ENCODE results near the gene CCDC43. TPM values are rescaled to one million over a fixed set of nuclear protein-coding genes. Genes with fewer than 3 reads are reported as not detected.
"Not testable (repeated sequence)": the region's sequence is repeated elsewhere in the genome, so short reads cannot be mapped to it uniquely, and the experiment has no call there.

CCDC43 gene
- total RNA-seq, 2 donors from 2014 or later: 19.2 to 23.8 TPM

DNA sequence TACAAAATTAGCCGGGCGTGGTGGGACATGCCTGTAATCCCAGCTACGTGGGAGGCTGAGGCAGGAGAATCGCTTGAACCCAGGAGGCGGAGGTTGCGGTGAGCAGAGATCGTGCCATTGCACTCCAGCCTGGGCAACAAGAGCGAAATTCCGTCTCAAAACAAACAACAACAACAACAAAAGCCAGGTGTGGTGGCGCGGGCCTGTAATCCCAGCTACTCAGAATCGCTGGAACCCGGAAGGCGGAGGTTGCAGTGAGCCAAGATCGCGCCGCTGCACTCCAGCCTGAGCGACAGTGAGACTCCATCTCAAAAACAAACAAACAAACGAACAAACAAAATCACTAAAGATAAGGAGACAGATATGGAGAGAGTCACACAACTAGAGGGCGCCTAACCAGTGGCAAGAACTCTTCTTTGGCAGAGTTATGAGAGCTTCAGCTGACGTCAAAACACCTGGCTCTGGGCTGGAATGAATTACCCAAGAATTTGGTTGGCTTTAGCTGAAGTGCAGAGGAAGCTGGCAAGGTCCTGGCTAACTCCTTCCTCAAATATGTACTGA lies 1.2 kb upstream of the CCDC43 start:
- H3K36me3 Mint-ChIP-seq (ENCODE audit: low read depth); H3K9me3 ChIP-seq (ENCODE audit: control insufficient read depth, low read length, poor library complexity, severe bottlenecking); DNase-seq; H3K27me3 Mint-ChIP-seq; ATAC-seq: not testable (repeated sequence)
- H3K27ac Mint-ChIP-seq: peak overlapping the region; percentile 97
- peak overlapping the region; percentile 7 for H3K4me3 Mint-ChIP-seq
- peaks cover 29% of the 10 kb centered on the region for H3K4me1 Mint-ChIP-seq

DNA sequence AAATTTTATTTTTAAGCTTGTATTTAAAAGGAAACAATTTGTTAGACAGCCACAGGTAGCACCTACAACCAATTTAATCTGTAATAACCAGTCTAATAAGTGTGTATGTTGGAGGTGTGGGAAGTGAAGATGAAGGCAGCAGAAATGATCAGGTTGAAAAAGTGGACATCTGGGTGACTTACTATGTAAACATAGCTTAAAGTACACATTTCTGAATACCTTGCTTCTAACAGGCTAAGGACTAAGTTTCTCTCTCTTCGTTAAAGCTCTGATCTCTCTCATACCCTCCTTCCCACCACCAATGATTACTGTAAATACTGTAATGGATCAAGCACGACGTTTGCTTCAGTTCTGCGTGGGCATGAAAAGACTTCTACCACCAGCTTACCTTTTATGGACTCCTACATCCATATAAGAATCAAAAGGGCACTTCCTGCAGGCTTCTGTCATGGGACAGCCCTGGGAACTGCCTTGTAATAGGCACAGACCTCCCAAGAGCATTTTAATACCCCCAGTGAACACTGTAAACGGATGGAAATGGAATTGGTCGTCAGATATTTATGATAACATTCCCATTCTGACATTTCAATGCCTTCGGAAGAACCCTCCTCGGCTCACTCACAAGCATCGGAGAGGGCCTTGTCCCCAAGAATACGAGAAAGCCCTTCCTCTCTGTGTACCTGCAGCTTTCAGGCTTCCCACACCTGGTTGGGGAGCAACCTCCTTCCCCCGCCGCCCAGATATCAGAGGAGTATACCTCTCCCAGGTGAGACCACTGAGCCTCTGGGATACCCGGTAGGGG lies 700 bp downstream of the CCDC43 start:
- peak; percentile 12 for ATAC-seq
- peaks cover 34% of the 10 kb centered on the region for H3K4me1 Mint-ChIP-seq
- DNase-seq: no peak
- H3K4me3 Mint-ChIP-seq: peak overlapping the region; percentile 99
- H3K9me3 ChIP-seq (ENCODE audit: control insufficient read depth, low read length, poor library complexity, severe bottlenecking): no peaks in the 10 kb centered on the region
- peak overlapping the region; percentile 97 for H3K27ac Mint-ChIP-seq
- H3K27me3 Mint-ChIP-seq: no peaks in the 10 kb centered on the region
- H3K36me3 Mint-ChIP-seq (ENCODE audit: low read depth): peaks cover 4% of the 10 kb centered on the region

DNA sequence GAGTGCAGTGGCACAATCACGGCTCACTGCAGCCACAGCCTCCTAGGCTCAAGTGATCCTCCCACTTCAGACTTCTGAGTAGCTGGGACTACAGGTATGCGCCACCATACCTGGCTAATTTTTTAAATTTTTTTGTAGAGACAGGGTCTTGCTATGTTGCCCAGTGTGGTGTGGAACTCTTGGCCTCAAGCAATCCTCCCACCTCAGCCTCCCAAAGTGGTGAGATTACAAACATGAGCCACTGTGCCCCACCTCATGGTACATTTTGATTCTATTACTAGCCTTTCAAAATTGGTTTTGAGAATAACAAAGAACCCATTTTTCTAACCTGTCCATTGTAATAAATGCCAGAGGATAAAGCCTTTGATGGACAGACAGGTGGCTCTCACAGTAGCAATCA lies 1.4 kb downstream of the CCDC43 start:
- ATAC-seq (no peak), DNase-seq (no peak)
- H3K9me3 ChIP-seq (ENCODE audit: control insufficient read depth, low read length, poor library complexity, severe bottlenecking): no peaks in the 10 kb centered on the region
- no peak overlapping the region for H3K27ac Mint-ChIP-seq
- H3K4me1 Mint-ChIP-seq: peaks cover 37% of the 10 kb centered on the region
- no peaks in the 10 kb centered on the region for H3K27me3 Mint-ChIP-seq
- H3K36me3 Mint-ChIP-seq (ENCODE audit: low read depth): peaks cover 8% of the 10 kb centered on the region
- no peak overlapping the region for H3K4me3 Mint-ChIP-seq

DNA sequence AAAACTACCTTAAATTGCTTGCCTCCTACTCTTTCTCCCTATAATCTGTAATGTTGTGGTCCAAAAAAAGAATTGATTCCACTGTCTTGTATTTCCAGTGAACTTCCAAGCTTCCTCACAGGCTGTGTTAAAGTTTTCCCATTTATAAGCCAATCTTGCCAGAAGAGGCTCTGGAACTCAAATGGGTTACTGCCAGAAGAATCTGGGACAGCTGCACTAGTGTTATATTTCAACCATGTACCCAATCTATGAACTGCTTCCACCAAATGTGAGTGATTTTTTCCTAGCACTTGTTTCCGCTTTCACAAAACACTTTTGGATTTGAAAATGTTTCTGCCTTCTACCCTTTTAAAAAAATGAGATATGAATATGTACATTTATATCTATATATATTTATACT lies 1.8 kb downstream of the CCDC43 start:
- Mint-ChIP-seq H3K36me3 (ENCODE audit: low read depth) (peaks cover 8% of the 10 kb centered on the region), H3K4me3 (no peak overlapping the region), H3K27me3 (no peaks in the 10 kb centered on the region), H3K4me1 (peaks cover 37% of the 10 kb centered on the region), H3K27ac (no peak overlapping the region)
- DNase-seq (no peak), ATAC-seq (no peak)
- no peaks in the 10 kb centered on the region for H3K9me3 ChIP-seq (ENCODE audit: control insufficient read depth, low read length, poor library complexity, severe bottlenecking)

GRCh38 chr17:44683303-44683702 lies 6.3 kb downstream of the CCDC43 start:
- ATAC-seq: not testable (repeated sequence)
- H3K4me1 Mint-ChIP-seq: peaks cover 13% of the 10 kb centered on the region

DNA sequence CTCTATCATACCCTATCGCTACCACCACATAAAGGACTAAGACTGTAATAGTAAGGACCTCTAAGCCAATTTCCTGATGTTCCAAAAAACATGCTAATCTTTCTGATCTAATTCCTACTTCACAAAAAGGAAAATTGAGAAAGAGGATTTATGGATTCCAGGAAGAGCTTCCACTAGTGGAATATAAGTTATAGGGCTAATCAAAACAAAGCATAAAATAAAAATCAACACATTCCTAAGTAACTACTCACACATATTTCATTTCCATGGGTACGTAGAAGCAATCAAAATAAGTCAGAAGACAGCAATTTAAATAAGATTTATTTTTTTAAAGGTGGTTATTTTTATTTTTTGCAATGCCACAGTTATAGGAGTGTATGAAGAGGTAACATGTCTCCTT lies 12.4 kb downstream of the CCDC43 start:
- Mint-ChIP-seq H3K27ac (no peak overlapping the region), H3K36me3 (ENCODE audit: low read depth) (peaks cover 6% of the 10 kb centered on the region), H3K4me3 (no peak overlapping the region), H3K27me3 (no peaks in the 10 kb centered on the region), H3K4me1 (peaks cover 2% of the 10 kb centered on the region)
- no peak for DNase-seq
- H3K9me3 ChIP-seq (ENCODE audit: control insufficient read depth, low read length, poor library complexity, severe bottlenecking): no peaks in the 10 kb centered on the region
- no peak for ATAC-seq

More at GRCh38 chr17:44683303-44683702, 6.3 kb downstream of the CCDC43 start:
- not testable (repeated sequence) for H3K9me3 ChIP-seq (ENCODE audit: control insufficient read depth, low read length, poor library complexity, severe bottlenecking); DNase-seq; H3K27me3 Mint-ChIP-seq; H3K4me3 Mint-ChIP-seq; H3K27ac Mint-ChIP-seq
- peaks cover 11% of the 10 kb centered on the region for H3K36me3 Mint-ChIP-seq (ENCODE audit: low read depth)

- DNase-seq: no peak
- ATAC-seq: no peak
- H3K27ac Mint-ChIP-seq: no peak overlapping the region
- no peaks in the 10 kb centered on the region for H3K9me3 ChIP-seq (ENCODE audit: control insufficient read depth, low read length, poor library complexity, severe bottlenecking)
- peaks cover 2% of the 10 kb centered on the region for H3K4me1 Mint-ChIP-seq
- no peak overlapping the region for H3K4me3 Mint-ChIP-seq
- peaks cover 2% of the 10 kb centered on the region for H3K36me3 Mint-ChIP-seq (ENCODE audit: low read depth)
- H3K27me3 Mint-ChIP-seq: no peaks in the 10 kb centered on the region
These were observed 15.7 kb downstream of the CCDC43 start for GRCh38 chr17:44673893-44674292.

DNA sequence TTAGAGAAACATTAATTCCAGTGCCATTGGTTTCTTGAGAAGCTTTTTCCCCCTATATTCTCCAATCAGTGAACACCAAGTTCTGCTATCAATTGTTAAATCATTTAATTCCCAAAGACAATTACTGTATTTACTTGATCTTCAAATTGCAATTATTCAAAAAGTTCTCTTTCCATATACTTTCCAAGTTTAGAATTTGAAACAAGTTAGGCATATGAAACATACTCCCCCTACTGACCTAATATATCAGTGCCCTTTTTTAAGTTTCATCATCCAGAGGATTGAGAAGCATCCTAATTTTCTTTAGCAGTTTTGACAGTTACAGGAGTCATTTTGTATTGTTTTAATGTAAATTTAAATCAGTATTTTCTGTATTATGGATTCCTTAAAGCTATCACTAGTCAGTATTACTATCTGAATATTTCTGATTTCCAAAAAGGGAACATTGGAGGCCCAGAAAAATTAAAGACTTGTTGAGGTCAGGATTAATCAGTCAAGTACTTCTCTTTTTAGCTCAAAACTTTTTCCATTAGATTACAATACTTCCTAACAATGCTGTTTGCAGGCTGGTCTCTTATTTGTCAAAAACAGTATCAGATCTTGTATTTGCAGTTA lies 17.0 kb downstream of the CCDC43 start:
- H3K27me3 Mint-ChIP-seq: peaks cover 4% of the 10 kb centered on the region
- no peak overlapping the region for H3K4me3 Mint-ChIP-seq
- no peak overlapping the region for H3K27ac Mint-ChIP-seq
- DNase-seq (no peak), ATAC-seq (no peak)
- H3K9me3 ChIP-seq (ENCODE audit: control insufficient read depth, low read length, poor library complexity, severe bottlenecking): no peaks in the 10 kb centered on the region
- H3K36me3 Mint-ChIP-seq (ENCODE audit: low read depth): no peaks in the 10 kb centered on the region
- H3K4me1 Mint-ChIP-seq: peaks cover 2% of the 10 kb centered on the region

- no peak overlapping the region for H3K4me3 Mint-ChIP-seq
- H3K27ac Mint-ChIP-seq: no peak overlapping the region
- DNase-seq: no peak
- no peaks in the 10 kb centered on the region for H3K36me3 Mint-ChIP-seq (ENCODE audit: low read depth)
- no peaks in the 10 kb centered on the region for H3K9me3 ChIP-seq (ENCODE audit: control insufficient read depth, low read length, poor library complexity, severe bottlenecking)
- ATAC-seq: no peak
- no peaks in the 10 kb centered on the region for H3K4me1 Mint-ChIP-seq
- H3K27me3 Mint-ChIP-seq: peaks cover 23% of the 10 kb centered on the region
These were observed 23.6 kb downstream of the CCDC43 start for GRCh38 chr17:44666006-44666405.

- H3K9me3 ChIP-seq (ENCODE audit: control insufficient read depth, low read length, poor library complexity, severe bottlenecking): no peaks in the 10 kb centered on the region
- DNase-seq (no peak), ATAC-seq (no peak)
- H3K36me3 Mint-ChIP-seq (ENCODE audit: low read depth): no peaks in the 10 kb centered on the region
- no peak overlapping the region for H3K27ac Mint-ChIP-seq
- peaks cover 23% of the 10 kb centered on the region for H3K27me3 Mint-ChIP-seq
- no peaks in the 10 kb centered on the region for H3K4me1 Mint-ChIP-seq
- H3K4me3 Mint-ChIP-seq: no peak overlapping the region
These were observed 24.7 kb downstream of the CCDC43 start for GRCh38 chr17:44664867-44665266.

GRCh38 chr17:44663095-44663494 lies 26.5 kb downstream of the CCDC43 start:
- H3K27me3 Mint-ChIP-seq: peaks cover 23% of the 10 kb centered on the region
- no peaks in the 10 kb centered on the region for H3K9me3 ChIP-seq (ENCODE audit: control insufficient read depth, low read length, poor library complexity, severe bottlenecking)
- no peaks in the 10 kb centered on the region for H3K4me1 Mint-ChIP-seq
- H3K27ac Mint-ChIP-seq: no peak overlapping the region
- H3K36me3 Mint-ChIP-seq (ENCODE audit: low read depth): no peaks in the 10 kb centered on the region
- ATAC-seq (no peak), DNase-seq (no peak)
- H3K4me3 Mint-ChIP-seq: no peak overlapping the region

- H3K27ac Mint-ChIP-seq: no peak overlapping the region
- peaks cover 3% of the 10 kb centered on the region for H3K36me3 Mint-ChIP-seq (ENCODE audit: low read depth)
- H3K4me1 Mint-ChIP-seq: peaks cover 3% of the 10 kb centered on the region
These were observed 27.7 kb downstream of the CCDC43 start for GRCh38 chr17:44661835-44662234.

GRCh38 chr17:44655983-44656710 lies 33.4 kb downstream of the CCDC43 start, which contains the start of gene MEIOC:
Gene MEIOC, plus strand, starts transcription at chr17:44656468. Its CDS starts 146 bp downstream, at chr17:44656614.
- ATAC-seq (peak; percentile 74), DNase-seq (no peak)
- H3K27me3 Mint-ChIP-seq: peaks cover 29% of the 10 kb centered on the region
- no peaks in the 10 kb centered on the region for H3K9me3 ChIP-seq (ENCODE audit: control insufficient read depth, low read length, poor library complexity, severe bottlenecking)
- peaks cover 5% of the 10 kb centered on the region for H3K4me1 Mint-ChIP-seq
- no peak within 1 kb of the TSS for H3K27ac Mint-ChIP-seq
- H3K4me3 Mint-ChIP-seq: peak within 1 kb of the TSS; percentile 83
- peaks cover 3% of the 10 kb centered on the region for H3K36me3 Mint-ChIP-seq (ENCODE audit: low read depth)

More at GRCh38 chr17:44661835-44662234, 27.7 kb downstream of the CCDC43 start:
- Mint-ChIP-seq H3K27me3 (peaks cover 24% of the 10 kb centered on the region), H3K4me3 (no peak overlapping the region)
- no peaks in the 10 kb centered on the region for H3K9me3 ChIP-seq (ENCODE audit: control insufficient read depth, low read length, poor library complexity, severe bottlenecking)
- DNase-seq: no peak
- no peak for ATAC-seq
